AG09319 (cell line): ENCODE results near the gene SLC36A4.
A peak's percentile ranks its signal among the peaks of the same experiment; 100 is the strongest.
"Not testable (repeated sequence)": the region's sequence is repeated elsewhere in the genome, so short reads cannot be mapped to it uniquely, and the experiment has no call there.

Experiments used
- DNase-seq: peaks from one replicate; pipeline ENCODE4 v3.0.0-alpha.2; 2010; ENCODE audit warnings: low read depth; ENCODE audit errors: extremely low read depth
- CTCF ChIP-seq: IDR thresholded peaks from 2 replicates; pipeline ENCODE4 v1.5.1; 2011; ENCODE audit warnings: low read depth, mild to moderate bottlenecking, inconsistent platforms, low read length, moderate library complexity

SLC36A4 gene

DNA sequence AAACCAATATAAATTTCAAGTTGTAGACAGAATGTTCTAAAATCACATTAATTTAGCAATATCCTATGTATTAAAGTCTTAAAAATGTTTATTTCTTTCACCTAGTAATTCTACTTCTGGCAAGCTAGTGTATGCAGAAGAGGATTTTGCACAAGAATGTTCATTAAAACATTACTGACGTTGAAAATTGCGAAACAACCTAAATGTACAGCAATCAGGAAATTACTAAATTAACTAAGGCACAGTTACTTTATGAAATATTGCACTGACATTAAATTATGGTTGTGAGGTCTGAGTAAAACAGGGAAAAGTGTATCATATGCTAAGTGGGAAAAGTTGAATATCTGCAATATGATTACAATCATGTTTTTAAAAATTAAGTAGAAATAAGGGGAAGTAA, 4.1 kb downstream of the SLC36A4 start:
- no peak for TF ChIP-seq CTCF
- DNase-seq: no peak

- TF ChIP-seq CTCF: no peak
- DNase-seq: no peak
Observed at GRCh38 chr11:93192163-93192562, 5.6 kb downstream of the SLC36A4 start.

- DNase-seq: no peak
- no peak for TF ChIP-seq CTCF
Observed at GRCh38 chr11:93189462-93189861, 8.3 kb downstream of the SLC36A4 start.

DNA sequence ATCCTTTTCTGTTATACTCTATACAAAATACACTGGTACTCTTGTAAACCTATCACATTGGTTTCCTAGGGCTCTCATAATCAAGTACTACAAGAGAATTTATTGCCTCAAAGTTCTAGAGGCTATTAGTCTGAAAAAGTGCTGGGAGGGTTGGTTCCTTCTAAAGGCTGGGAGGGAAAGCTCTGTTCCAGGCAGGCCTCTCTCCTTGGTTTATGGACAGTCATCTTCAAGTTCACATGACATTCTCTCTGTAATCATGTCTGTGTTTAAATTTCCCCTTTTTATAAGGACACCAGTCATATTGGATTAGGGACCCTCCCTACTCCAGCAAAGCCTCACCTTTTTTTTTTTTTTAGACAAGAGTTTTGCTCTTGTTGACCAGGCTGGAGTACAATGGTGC, 9.1 kb downstream of the SLC36A4 start:
- no peak for TF ChIP-seq CTCF
- no peak for DNase-seq

DNA sequence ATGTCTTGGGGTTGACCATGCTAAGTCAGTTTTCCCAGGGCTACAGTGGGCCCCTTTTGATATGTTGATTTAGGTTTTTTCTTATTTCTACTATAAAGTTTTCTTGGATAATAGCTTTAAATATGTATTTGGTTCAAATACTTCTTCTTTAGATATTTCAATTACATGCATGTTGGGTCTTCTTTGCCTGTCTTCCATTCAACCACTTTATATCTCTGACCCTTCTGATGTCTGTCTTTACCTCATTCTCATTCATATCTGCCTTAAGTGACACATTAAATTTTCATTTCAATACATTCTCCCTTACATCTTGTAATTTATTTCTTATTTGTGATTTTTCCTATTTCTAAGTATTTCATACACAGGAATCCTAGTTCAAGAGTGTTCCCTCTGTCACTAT, 10.5 kb downstream of the SLC36A4 start:
- DNase-seq: no peak
- TF ChIP-seq CTCF: no peak

DNA sequence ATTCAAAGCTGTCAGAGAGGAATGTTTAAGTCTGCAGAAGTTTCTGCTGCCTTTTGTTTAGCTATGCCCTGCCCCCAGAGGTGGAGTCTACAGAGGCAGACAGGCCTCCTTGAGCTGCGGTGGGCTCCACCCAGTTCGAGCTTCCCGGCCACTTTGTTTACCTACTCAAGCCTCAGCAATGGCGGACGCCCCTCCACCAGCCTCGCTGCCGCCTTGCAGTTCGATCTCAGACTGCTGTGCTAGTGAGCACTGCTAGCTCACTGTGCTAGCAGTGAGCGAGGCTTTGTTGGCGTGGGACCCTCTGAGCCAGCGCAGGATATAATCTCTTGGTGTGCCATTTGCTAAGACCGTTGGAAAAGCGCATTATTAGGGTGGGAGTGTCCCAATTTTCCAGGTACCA, 19.9 kb downstream of the SLC36A4 start:
- DNase-seq: not testable (repeated sequence)

DNA sequence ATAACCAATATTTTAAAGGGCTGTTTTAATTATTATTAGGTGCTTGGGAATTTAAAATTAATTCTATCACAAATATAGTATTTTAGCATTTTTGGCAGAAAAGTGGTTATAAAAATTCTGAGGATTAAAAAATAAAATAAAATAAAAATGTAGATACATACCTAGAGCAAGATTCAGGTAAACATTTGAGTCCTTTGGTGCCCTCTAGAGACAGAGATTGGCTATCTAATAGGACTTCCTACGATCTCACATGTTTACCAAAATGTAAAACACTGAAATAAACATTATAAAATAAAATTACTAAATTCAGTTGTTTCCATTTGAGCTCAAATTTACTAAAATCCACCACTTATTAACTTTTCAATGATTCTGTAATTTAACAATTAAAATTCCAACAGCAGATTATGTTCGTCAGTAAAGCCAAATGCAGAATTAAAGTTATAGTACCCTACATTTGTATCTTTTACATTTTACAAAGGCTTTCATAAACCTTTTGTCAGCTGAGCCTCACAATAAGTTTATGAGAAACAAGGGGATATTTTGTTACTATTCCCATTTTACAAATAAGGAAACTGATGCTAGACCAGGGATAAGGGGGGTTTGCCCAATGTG, 27.7 kb downstream of the SLC36A4 start:
- peak; percentile 51 for TF ChIP-seq CTCF
- peak; percentile 1 for DNase-seq

DNA sequence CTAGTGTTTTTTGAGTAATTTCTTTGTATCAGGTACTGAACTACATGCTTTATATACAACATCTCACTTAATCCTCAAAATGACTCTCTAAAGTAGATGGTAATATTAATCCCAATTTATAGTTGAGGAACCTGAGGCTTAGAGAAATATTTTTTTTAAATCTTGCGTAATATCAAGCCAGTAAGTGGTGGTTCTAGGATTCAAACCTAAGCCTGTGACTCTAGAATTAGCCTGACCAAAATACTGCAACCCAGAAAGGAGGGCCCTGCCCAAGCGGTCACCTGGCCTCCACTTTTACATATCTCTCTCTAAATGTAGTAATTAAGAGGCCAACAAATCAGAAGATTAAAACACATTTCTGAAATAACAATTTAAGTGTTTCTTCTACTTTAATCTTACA, 28.6 kb downstream of the SLC36A4 start:
- TF ChIP-seq CTCF: no peak
- DNase-seq: no peak
